ENCODE results near the gene ATP6AP1.

DNA sequence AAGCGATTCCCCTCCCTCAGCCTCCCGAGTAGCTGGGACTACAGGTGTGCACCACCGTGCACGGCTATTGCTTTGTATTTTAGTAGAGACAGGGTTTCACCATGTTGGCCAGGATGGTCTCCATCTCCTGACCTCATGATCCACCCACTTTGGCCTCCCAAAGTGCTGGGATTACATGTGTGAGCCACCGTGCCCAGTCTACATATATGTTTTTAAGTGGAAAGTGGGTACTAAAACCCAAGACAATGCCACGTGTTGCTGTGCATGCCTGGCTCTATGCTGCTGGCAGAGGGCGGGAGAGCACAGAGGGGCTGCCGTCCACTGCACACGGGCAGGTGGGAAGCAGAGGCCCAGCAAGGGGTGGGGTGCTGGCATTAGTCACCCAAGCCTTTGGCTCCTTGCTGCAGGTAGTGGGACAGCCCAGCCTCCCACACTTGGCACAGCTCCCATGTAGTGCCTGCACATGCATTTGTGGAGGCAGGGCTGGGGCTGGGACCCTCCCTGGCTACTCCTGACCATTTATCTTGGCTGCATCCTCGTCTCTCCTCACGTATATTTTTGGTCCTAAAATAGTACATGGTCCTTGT lies 45.9 kb upstream of the ATP6AP1 start:
- TF ChIP-seq NCOA2 (CRISPR knock-in tag; IDR thresholded peaks at IDR 0.05), result no peak
- TF ChIP-seq POLR2AphosphoS2 (IDR thresholded peaks at IDR 0.05; ENCODE audit: low read depth, low read length), result no peak
